Measurements from ENCODE around the gene FAM107B.

FAM107B gene

DNA sequence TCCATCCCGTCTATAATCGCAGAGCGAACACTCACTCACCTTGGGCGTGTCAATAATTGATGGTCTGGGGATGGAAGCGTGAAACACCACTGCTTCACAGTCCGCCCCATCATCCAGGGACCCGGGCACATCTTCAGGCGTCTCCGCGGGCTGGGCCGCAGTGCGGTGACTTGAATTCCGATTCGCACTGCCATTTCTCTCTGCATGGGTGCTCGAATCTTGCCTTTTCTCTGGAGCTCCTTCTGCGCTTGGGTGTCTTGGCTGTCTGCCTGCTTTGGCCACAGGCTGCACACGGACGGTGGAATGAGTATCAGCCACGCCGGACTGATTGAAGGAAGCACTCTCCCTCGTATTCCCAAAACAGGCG is 500 bp downstream of the FAM107B start:
- Histone ChIP-seq H3K9ac (ENCODE audit: low read depth, low read length) (no peak overlapping the region), H3K27me3 (ENCODE audit: control insufficient read depth, insufficient read depth, low read length) (peaks cover 20% of the 10 kb centered on the region), H3K9me3 (replicated peaks; ENCODE audit: low read length) (no peaks in the 10 kb centered on the region), H3K4me2 (ENCODE audit: low read length) (no peak overlapping the region), H3K36me3 (ENCODE audit: insufficient read depth, low read length) (no peaks in the 10 kb centered on the region), H3K4me3 (ENCODE audit: low read length) (no peak overlapping the region), H3K4me1 (ENCODE audit: control insufficient read depth, insufficient read depth, low read length) (no peaks in the 10 kb centered on the region)

DNA sequence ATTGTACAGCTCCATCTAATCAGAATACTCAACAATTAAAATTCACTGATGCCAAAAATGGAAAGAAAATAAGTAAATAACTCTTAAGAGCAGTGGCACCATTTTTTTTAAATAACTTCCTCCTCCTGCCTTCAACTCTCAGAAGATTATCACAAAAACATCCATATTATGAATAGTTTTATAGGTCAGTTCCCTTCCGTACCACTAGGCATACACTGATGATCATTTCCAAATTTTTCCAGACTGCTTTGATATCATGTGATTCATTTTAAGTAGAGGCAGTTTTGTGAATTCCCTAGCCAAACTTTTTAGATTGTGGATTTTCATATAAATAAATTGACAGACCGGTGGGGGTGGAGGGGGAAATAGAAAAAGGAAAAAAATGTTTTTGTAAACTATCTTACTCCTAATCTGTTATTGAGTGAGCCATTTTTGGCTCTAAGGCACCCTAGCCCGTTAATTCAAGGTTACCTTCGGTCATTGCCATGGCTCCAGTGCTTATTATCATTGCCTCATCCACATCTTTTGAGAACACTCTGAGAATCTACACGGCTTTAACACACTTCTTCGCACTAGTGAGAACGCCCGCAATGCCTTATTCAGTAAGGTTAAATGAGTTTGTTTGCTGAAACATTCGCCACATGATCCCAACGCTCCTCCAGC is 1.0 kb downstream of the FAM107B start:
- Histone ChIP-seq H3K27me3 (ENCODE audit: control insufficient read depth, insufficient read depth, low read length) (peaks cover 24% of the 10 kb centered on the region), H3K4me2 (ENCODE audit: low read length) (no peak overlapping the region), H3K9ac (ENCODE audit: low read depth, low read length) (no peak overlapping the region), H3K4me1 (ENCODE audit: control insufficient read depth, insufficient read depth, low read length) (no peaks in the 10 kb centered on the region), H3K36me3 (ENCODE audit: insufficient read depth, low read length) (no peaks in the 10 kb centered on the region), H3K4me3 (ENCODE audit: low read length) (no peak overlapping the region), H3K9me3 (replicated peaks; ENCODE audit: low read length) (no peaks in the 10 kb centered on the region)

DNA sequence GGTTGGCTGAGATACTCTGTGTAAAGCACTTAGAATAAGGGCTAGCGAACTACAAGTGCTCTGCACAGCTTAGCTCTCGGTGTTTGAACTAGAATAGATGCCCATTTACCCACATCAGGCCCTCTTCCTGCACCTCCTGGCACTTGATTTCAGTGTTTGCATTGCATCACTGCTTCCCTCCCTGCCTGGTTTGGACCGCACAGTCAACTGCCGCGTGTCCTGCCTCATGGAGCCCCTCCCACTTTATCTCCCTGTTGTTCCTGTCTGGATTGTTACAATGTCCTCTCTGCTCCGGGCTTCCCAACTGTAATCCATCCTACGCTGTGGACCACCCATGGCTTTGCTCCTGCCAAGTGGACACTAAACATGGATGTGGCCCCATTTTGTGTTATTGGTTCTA is 2.3 kb downstream of the FAM107B start:
- Histone ChIP-seq H3K36me3 (ENCODE audit: insufficient read depth, low read length) (no peaks in the 10 kb centered on the region), H3K4me3 (ENCODE audit: low read length) (no peak overlapping the region), H3K4me2 (ENCODE audit: low read length) (no peak overlapping the region), H3K4me1 (ENCODE audit: control insufficient read depth, insufficient read depth, low read length) (no peaks in the 10 kb centered on the region), H3K27me3 (ENCODE audit: control insufficient read depth, insufficient read depth, low read length) (peaks cover 28% of the 10 kb centered on the region), H3K9me3 (replicated peaks; ENCODE audit: low read length) (no peaks in the 10 kb centered on the region), H3K9ac (ENCODE audit: low read depth, low read length) (no peak overlapping the region)

DNA sequence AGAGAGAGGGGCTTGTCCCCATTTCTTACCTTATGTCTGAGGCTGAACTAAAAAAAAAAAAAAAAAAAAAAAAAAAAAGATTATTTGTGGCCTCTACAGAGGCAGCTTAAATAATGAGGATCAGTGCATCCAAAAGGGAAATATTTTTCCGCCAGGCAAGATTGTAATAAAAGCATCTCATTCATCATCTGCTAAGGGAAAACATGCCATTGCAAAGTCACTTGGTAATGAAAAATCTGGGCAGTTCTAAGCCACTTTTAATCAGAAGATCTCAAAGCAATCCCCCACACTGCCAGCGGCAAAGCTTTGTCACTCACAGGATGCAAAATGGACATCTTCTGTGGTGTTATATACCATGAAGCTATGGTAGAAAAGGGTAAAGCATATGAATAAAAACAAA is 3.8 kb downstream of the FAM107B start:
- H3K36me3 ChIP-seq (ENCODE audit: insufficient read depth, low read length), result no peaks in the 10 kb centered on the region
- H3K4me1 ChIP-seq (ENCODE audit: control insufficient read depth, insufficient read depth, low read length), result no peaks in the 10 kb centered on the region
- H3K9me3 ChIP-seq (replicated peaks; ENCODE audit: low read length), result no peaks in the 10 kb centered on the region
- no peak overlapping the region for H3K4me3 ChIP-seq (ENCODE audit: low read length)
- peaks cover 27% of the 10 kb centered on the region for H3K27me3 ChIP-seq (ENCODE audit: control insufficient read depth, insufficient read depth, low read length)
- no peak overlapping the region for H3K9ac ChIP-seq (ENCODE audit: low read depth, low read length)
- no peak overlapping the region for H3K4me2 ChIP-seq (ENCODE audit: low read length)

DNA sequence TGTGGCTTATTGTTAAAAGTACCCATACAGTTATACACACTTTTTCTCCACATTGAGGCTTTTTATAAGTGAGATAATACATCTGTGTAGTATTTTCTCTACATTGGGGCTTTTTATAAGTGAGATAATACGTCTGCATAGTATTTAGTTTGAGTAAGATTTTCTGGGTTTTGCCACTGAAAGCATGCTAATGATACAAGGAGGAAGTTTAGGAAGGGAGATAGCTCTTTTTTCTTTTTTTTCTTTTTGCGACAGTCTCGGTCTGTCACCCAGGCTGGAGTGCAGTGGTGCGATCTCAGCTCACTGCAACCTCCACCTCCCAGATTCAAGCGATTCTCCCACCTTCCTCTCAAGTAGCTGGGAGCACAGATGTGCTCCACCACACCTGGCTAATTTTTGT is 13.3 kb downstream of the FAM107B start:
- Histone ChIP-seq H3K27me3 (ENCODE audit: control insufficient read depth, insufficient read depth, low read length) (peaks cover 26% of the 10 kb centered on the region), H3K4me3 (ENCODE audit: low read length) (no peak overlapping the region), H3K4me2 (ENCODE audit: low read length) (no peak overlapping the region), H3K4me1 (ENCODE audit: control insufficient read depth, insufficient read depth, low read length) (no peaks in the 10 kb centered on the region), H3K36me3 (ENCODE audit: insufficient read depth, low read length) (no peaks in the 10 kb centered on the region), H3K9ac (ENCODE audit: low read depth, low read length) (no peak overlapping the region), H3K9me3 (replicated peaks; ENCODE audit: low read length) (no peaks in the 10 kb centered on the region)

DNA sequence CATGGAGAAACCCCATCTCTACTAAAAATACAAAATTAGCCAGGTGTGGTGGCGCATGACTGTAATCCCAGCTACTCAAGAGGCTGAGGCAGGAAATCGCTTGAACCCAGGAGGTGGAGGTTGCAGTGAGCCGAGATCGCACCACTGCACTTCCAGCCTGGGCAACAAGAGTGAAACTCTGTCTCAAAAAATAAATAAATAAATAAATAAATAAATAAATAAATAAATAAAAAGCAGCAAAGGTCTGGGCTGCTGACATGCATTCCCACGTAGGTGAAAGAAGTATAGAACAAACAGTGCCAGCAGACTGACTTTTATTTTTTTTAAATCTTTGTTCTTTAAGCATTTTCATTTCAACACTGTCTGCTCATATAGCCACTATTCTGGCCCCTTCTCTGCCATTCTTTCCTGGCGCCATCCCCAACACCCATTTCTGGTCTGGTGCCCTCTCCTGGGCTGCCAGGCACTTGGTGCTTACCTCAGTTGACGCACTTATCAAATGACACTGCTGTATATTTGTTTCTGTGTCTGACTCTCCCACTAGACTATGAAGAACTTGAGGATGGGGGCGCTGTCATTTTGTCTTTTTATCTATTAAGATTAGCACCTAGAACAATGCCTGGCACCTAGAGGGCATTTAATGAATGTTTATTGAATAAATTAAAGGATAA is 15.6 kb downstream of the FAM107B start:
- H3K9ac ChIP-seq (ENCODE audit: low read depth, low read length), result no peak overlapping the region
- no peaks in the 10 kb centered on the region for H3K9me3 ChIP-seq (replicated peaks; ENCODE audit: low read length)
- no peak overlapping the region for H3K4me3 ChIP-seq (ENCODE audit: low read length)
- H3K4me1 ChIP-seq (ENCODE audit: control insufficient read depth, insufficient read depth, low read length), result no peaks in the 10 kb centered on the region
- no peak overlapping the region for H3K4me2 ChIP-seq (ENCODE audit: low read length)
- no peaks in the 10 kb centered on the region for H3K36me3 ChIP-seq (ENCODE audit: insufficient read depth, low read length)
- H3K27me3 ChIP-seq (ENCODE audit: control insufficient read depth, insufficient read depth, low read length), result peaks cover 23% of the 10 kb centered on the region

DNA sequence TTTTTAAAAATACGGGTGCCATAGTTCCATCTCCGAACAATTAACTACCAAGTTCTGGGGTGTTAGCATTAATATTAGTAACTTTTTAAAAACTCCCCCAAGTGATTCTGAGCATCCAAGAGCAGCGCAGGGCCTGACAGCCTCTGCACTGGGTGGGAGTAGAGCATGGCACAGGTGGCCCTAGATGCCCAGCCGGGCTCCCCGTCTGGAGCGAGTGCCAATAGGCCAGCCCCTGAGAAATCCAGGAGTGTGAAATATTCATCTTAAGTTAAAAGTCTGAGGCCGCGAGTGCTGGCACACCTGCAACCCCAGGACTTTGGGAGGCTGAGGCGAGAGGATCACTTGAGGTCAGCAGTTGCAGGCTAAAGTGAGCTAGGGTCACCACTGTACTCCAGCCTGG is 16.2 kb downstream of the FAM107B start:
- no peaks in the 10 kb centered on the region for H3K9me3 ChIP-seq (replicated peaks; ENCODE audit: low read length)

DNA sequence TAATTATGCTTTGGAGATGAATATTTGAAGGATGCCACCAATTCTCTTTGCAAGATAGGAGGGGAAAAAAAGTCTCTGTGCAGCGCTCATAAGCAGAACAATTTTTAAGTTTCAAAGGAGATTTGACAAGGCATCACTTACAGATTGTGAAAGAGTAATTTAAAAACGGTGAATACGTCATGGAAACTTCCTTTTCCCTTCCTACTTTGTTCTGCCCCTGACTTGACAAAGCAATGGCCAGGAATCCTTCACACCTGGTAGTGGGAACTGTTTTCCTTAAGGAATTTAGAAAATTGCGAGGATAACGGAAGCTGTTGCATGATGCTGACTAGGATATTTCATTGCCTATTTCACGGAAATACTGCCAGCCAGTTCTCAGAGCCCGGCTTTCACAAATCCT is 16.7 kb downstream of the FAM107B start:
- Histone ChIP-seq H3K36me3 (ENCODE audit: insufficient read depth, low read length) (no peaks in the 10 kb centered on the region), H3K9ac (ENCODE audit: low read depth, low read length) (no peak overlapping the region), H3K4me3 (ENCODE audit: low read length) (no peak overlapping the region), H3K9me3 (replicated peaks; ENCODE audit: low read length) (no peaks in the 10 kb centered on the region), H3K27me3 (ENCODE audit: control insufficient read depth, insufficient read depth, low read length) (peaks cover 20% of the 10 kb centered on the region), H3K4me2 (ENCODE audit: low read length) (no peak overlapping the region), H3K4me1 (ENCODE audit: control insufficient read depth, insufficient read depth, low read length) (no peaks in the 10 kb centered on the region)

More for the DNA sequence above, 16.2 kb downstream of the FAM107B start:
- Histone ChIP-seq H3K36me3 (ENCODE audit: insufficient read depth, low read length) (no peaks in the 10 kb centered on the region), H3K4me3 (ENCODE audit: low read length) (no peak overlapping the region), H3K4me1 (ENCODE audit: control insufficient read depth, insufficient read depth, low read length) (no peaks in the 10 kb centered on the region), H3K9ac (ENCODE audit: low read depth, low read length) (no peak overlapping the region), H3K4me2 (ENCODE audit: low read length) (no peak overlapping the region), H3K27me3 (ENCODE audit: control insufficient read depth, insufficient read depth, low read length) (peaks cover 20% of the 10 kb centered on the region)

DNA sequence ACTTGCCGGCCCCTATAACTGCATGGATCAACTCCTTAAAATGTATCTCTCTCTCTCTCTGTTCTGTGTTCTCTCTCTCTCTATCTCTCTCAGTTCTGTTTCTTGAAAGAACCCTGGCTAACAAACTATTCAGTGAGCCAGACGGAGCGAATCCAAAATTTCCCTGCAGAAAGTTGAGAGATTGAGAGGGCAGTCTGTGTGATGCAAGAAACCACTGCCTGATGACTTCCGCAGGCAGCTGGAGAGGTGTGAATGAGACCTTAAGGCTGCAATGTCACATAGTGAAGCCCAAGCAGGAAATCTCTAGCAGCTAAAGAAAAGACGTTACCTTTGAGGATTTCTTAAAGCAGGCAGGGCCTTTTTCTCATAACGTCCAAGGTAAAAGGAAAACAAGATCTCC is 17.3 kb downstream of the FAM107B start:
- H3K27me3 ChIP-seq (ENCODE audit: control insufficient read depth, insufficient read depth, low read length), result peaks cover 20% of the 10 kb centered on the region
- H3K36me3 ChIP-seq (ENCODE audit: insufficient read depth, low read length), result no peaks in the 10 kb centered on the region
- H3K4me1 ChIP-seq (ENCODE audit: control insufficient read depth, insufficient read depth, low read length), result no peaks in the 10 kb centered on the region
- H3K9ac ChIP-seq (ENCODE audit: low read depth, low read length), result no peak overlapping the region
- no peak overlapping the region for H3K4me3 ChIP-seq (ENCODE audit: low read length)
- H3K9me3 ChIP-seq (replicated peaks; ENCODE audit: low read length), result no peaks in the 10 kb centered on the region
- no peak overlapping the region for H3K4me2 ChIP-seq (ENCODE audit: low read length)

DNA sequence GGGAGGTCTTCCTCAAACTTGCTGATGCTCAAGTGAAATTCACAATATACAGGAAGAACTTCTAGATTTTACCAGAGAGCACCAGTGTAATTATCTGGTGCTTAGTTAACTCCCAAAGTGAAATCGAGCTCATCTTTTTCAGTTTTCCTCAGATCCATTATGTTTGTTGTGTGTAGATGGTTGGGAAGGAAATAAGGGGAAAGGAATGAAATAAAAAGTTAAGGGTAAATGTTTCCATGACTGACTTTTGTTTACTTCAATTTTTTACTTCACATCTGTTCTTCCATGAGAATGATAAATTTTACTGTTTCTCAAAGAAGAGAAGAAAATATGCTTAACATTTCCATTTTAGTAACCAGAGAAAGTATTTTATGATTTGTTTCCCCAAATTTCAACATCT is 21.3 kb downstream of the FAM107B start:
- Histone ChIP-seq H3K27me3 (ENCODE audit: control insufficient read depth, insufficient read depth, low read length) (peaks cover 25% of the 10 kb centered on the region), H3K4me1 (ENCODE audit: control insufficient read depth, insufficient read depth, low read length) (no peaks in the 10 kb centered on the region), H3K9ac (ENCODE audit: low read depth, low read length) (no peak overlapping the region), H3K4me3 (ENCODE audit: low read length) (no peak overlapping the region), H3K4me2 (ENCODE audit: low read length) (no peak overlapping the region), H3K9me3 (replicated peaks; ENCODE audit: low read length) (no peaks in the 10 kb centered on the region), H3K36me3 (ENCODE audit: insufficient read depth, low read length) (no peaks in the 10 kb centered on the region)

DNA sequence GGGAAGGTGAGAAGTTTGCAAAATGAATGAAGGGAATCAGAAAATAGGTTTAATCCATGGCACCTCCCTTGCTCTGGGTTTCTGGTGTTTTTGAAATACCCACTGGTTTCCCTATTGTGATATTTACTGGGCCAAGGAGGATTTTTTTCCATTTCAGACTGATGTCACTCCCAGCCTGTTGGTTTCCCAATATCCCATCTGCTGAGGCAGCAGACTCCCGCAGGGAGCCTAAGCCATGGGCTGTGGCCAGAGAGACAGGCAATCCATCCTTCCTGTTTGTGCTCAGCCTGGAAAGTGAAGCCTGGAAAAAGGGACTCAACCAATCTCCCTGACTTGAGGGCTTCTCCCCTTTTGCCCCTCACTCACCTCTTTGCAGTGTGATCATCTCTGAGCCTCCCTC is 22.8 kb downstream of the FAM107B start:
- H3K4me1 ChIP-seq (ENCODE audit: control insufficient read depth, insufficient read depth, low read length), result no peaks in the 10 kb centered on the region
- peaks cover 23% of the 10 kb centered on the region for H3K27me3 ChIP-seq (ENCODE audit: control insufficient read depth, insufficient read depth, low read length)
- H3K9ac ChIP-seq (ENCODE audit: low read depth, low read length), result no peak overlapping the region
- H3K9me3 ChIP-seq (replicated peaks; ENCODE audit: low read length), result no peaks in the 10 kb centered on the region
- no peak overlapping the region for H3K4me3 ChIP-seq (ENCODE audit: low read length)
- H3K36me3 ChIP-seq (ENCODE audit: insufficient read depth, low read length), result no peaks in the 10 kb centered on the region
- H3K4me2 ChIP-seq (ENCODE audit: low read length), result no peak overlapping the region
